BLaER1 (cell line): ENCODE data around the gene SLC49A3.

ENCODE experiments used
- H3K27ac ChIP-seq: shearing (Covaris generic); formaldehyde crosslinking; 2 replicates; pipeline ENCODE4 v1.8.1; 2022
- H3K27me3 ChIP-seq: shearing (Covaris generic); formaldehyde crosslinking; 2 replicates; pipeline ENCODE4 v1.8.1; 2022
- H3K36me3 ChIP-seq: shearing (Covaris generic); formaldehyde crosslinking; 2 replicates; pipeline ENCODE4 v1.8.1; 2022
- H3K4me1 ChIP-seq: shearing (Covaris generic); formaldehyde crosslinking; 2 replicates; pipeline ENCODE4 v1.8.1; 2022
- H3K4me2 ChIP-seq: shearing (Covaris generic); formaldehyde crosslinking; 2 replicates; pipeline ENCODE4 v1.8.1; 2022
- H3K4me3 ChIP-seq: shearing (Covaris generic); formaldehyde crosslinking; 2 replicates; pipeline ENCODE4 v1.8.1; 2022
- H3K9ac ChIP-seq: shearing (Covaris generic); formaldehyde crosslinking; 2 replicates; pipeline ENCODE4 v1.8.1; 2022
- H3K9me3 ChIP-seq: shearing (Covaris generic); formaldehyde crosslinking; 2 replicates; pipeline ENCODE4 v1.8.1; 2022
- H4K20me1 ChIP-seq: shearing (Covaris generic); formaldehyde crosslinking; 2 replicates; pipeline ENCODE4 v1.8.1; 2022
- Cebpa-rat ChIP-seq: shearing (Covaris generic); IDR thresholded peaks from 2 replicates; pipeline ENCODE4 v1.8.1; 2022

The SLC49A3 gene

DNA sequence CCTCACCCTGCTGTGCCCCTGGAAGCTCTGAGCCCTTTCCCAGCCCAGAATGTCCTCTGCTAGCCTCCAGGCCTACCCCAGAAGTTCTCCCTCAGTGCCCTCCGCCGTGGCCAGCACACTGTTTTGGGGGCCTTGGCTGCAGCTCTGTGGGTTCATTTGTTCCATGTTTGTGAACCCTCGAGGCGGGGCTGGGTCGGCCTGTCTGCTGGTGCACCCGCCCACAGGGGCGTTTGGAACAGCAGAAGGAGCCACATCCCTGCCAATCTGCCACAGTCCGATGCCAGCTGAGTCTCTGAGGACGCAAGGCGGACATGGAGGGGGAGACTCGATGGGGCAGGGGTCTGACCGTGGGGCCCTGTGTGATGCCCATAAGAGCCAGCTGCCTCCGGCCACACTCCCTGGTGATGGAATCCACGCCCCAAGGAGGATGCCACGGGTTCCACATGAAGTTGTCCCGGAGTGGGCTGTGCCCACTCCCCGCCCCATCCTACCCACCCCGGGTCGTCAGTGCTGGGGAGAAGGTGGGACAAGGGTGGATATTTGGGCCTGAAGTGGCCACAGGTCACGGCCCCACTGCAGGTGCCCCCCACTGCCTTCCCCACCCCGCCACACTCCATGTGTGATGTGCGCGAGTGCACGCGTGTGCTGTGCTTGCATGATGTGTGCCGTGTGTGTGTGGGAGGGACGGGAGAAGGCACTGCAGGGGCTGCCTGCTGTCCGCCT lies 22.0 kb downstream of the SLC49A3 start:
- TF ChIP-seq Cebpa-rat, result no peak
- Histone ChIP-seq H3K27ac (peak overlapping the region; percentile 96; the same call in 1 of the 2 replicates), H3K4me2 (peak overlapping the region; percentile 91; the same call in 1 of the 2 replicates), H3K9ac (no peak overlapping the region), H4K20me1 (no peaks in the 10 kb centered on the region), H3K27me3 (no peaks in the 10 kb centered on the region), H3K9me3 (no peaks in the 10 kb centered on the region), H3K4me1 (peaks cover 34% of the 10 kb centered on the region), H3K4me3 (no peak overlapping the region), H3K36me3 (peaks cover 28% of the 10 kb centered on the region)

GRCh38 chr4:666436-666810 lies 22.5 kb downstream of the SLC49A3 start:
- no peaks in the 10 kb centered on the region for H3K27me3 ChIP-seq
- H3K27ac ChIP-seq, result peak overlapping the region; percentile 96
- H3K4me3 ChIP-seq, result no peak overlapping the region
- peak overlapping the region; percentile 58; the same call in 1 of the 2 replicates for H3K9ac ChIP-seq
- H3K4me1 ChIP-seq, result peaks cover 34% of the 10 kb centered on the region
- no peaks in the 10 kb centered on the region for H4K20me1 ChIP-seq
- H3K9me3 ChIP-seq, result no peaks in the 10 kb centered on the region
- TF ChIP-seq Cebpa-rat, result no peak
- peak overlapping the region; percentile 91 for H3K4me2 ChIP-seq
- peaks cover 25% of the 10 kb centered on the region for H3K36me3 ChIP-seq

GRCh38 chr4:665751-666435 lies 23.1 kb downstream of the SLC49A3 start:
- Histone ChIP-seq H4K20me1 (no peaks in the 10 kb centered on the region), H3K4me2 (peak overlapping the region; percentile 91), H3K4me3 (no peak overlapping the region), H3K27me3 (no peaks in the 10 kb centered on the region), H3K4me1 (peaks cover 34% of the 10 kb centered on the region), H3K9me3 (no peaks in the 10 kb centered on the region), H3K9ac (peak overlapping the region; percentile 58), H3K36me3 (peaks cover 24% of the 10 kb centered on the region), H3K27ac (peak overlapping the region; percentile 96)
- TF ChIP-seq Cebpa-rat, result no peak

DNA sequence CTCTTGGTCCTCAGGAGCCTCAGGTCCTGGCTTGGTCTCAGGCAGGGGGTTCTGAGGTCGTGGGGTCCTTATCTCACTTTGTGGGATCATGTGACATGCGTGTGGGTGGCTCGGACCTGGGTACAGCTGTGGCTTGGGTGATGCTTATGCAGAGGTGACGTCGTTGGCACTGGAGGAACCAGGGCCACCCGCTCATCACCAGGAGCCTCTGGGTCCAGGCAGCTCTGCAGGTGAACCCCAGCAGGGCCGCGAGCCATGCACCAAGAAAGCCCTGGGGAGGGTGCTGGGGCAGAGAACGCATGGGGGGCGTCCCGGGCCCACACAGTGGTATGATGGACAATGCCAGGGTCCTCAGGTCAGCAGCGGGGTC lies 23.6 kb downstream of the SLC49A3 start:
- H3K36me3 ChIP-seq, result peaks cover 21% of the 10 kb centered on the region
- no peaks in the 10 kb centered on the region for H4K20me1 ChIP-seq
- peak overlapping the region; percentile 96 for H3K27ac ChIP-seq
- peak overlapping the region; percentile 91 for H3K4me2 ChIP-seq
- no peaks in the 10 kb centered on the region for H3K27me3 ChIP-seq
- H3K4me3 ChIP-seq, result no peak overlapping the region
- no peaks in the 10 kb centered on the region for H3K9me3 ChIP-seq
- H3K4me1 ChIP-seq, result peaks cover 34% of the 10 kb centered on the region
- 0 out of 2 replicates have a peak overlapping the region, but pooled peaks have one; percentile 58 for H3K9ac ChIP-seq
- no peak for TF ChIP-seq Cebpa-rat

GRCh38 chr4:664713-665231 lies 24.2 kb downstream of the SLC49A3 start:
- Histone ChIP-seq H3K9ac (no peak overlapping the region), H3K4me1 (peaks cover 34% of the 10 kb centered on the region), H4K20me1 (no peaks in the 10 kb centered on the region), H3K4me2 (peak overlapping the region; percentile 91), H3K27me3 (no peaks in the 10 kb centered on the region), H3K27ac (peak overlapping the region; percentile 96; the same call in 1 of the 2 replicates), H3K4me3 (peak overlapping the region; percentile 92), H3K9me3 (no peaks in the 10 kb centered on the region), H3K36me3 (peaks cover 22% of the 10 kb centered on the region)
- TF ChIP-seq Cebpa-rat, result no peak

GRCh38 chr4:663438-664428 lies 25.2 kb downstream of the SLC49A3 start:
- Histone ChIP-seq H3K4me2 (peak overlapping the region; percentile 91), H4K20me1 (no peaks in the 10 kb centered on the region), H3K27me3 (no peaks in the 10 kb centered on the region), H3K9me3 (no peaks in the 10 kb centered on the region), H3K4me3 (peak overlapping the region; percentile 92), H3K4me1 (peaks cover 34% of the 10 kb centered on the region), H3K36me3 (peaks cover 23% of the 10 kb centered on the region), H3K27ac (peak overlapping the region; percentile 96), H3K9ac (peak overlapping the region; percentile 90)
- TF ChIP-seq Cebpa-rat, result no peak

DNA sequence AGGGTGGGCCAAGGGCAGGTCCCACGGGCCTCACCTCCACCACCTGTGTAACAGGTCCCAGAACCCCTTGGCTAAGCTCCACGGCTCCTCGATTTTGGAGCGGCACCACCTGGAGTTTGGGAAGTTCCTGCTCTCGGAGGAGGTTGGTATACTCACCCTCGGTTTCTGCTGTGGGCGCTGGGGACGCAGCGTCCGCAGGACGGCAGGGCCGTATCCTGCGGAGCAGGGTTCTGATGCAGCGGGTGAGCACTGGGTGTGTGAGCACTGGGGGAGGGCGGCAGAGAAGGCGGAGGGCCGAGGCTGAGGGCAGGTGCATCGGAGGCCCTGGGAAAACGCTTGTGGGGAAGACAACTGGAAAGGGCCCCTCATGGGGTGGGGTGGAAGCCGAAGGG lies 25.9 kb downstream of the SLC49A3 start:
- Histone ChIP-seq H3K4me3 (peak overlapping the region; percentile 92), H3K4me2 (peak overlapping the region; percentile 91)

DNA sequence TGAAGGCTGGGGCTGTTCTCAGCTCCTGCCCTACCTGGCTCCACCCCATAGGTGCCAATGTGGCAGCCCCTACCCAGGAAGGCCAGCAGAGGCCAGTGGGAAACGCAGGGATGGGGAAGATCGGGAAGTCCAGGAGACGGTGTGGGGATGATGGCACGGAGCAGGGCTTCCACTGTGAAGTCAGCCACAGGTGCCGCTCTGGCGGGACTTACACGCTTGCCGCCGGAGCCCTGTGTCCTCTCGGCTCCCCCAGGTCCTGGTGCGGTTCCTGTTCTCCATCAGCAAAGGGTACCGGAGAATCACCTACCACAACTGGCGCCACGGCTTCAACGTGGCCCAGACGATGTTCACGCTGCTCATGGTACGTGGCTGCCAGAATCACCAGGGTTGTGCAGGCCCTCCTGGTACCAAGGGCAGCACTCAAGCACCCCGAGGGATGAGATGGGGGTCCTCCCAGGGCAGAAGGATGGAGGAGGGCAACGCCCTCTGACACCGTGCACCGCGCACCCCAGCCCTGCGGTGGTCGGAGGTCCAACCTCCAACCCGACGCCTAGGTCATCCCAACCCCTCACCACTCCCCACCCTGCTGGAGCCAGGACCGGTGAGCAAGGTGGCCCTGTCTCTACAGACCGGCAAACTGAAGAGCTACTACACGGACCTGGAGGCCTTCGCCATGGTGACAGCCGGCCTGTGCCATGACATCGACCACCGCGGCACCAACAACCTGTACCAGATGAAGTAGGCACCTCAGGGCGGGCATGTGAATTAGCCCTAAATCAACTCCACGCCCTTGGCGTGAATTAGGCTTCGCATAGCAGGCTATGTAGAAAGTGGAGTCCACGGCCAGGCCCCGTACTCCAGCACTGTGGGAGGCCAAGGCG lies 26.8 kb downstream of the SLC49A3 start:
- Histone ChIP-seq H3K27ac (no peak overlapping the region), H3K4me3 (no peak overlapping the region), H3K27me3 (no peaks in the 10 kb centered on the region), H3K9me3 (no peaks in the 10 kb centered on the region), H3K4me2 (no peak overlapping the region), H3K9ac (no peak overlapping the region), H3K36me3 (peaks cover 23% of the 10 kb centered on the region), H3K4me1 (peaks cover 34% of the 10 kb centered on the region), H4K20me1 (no peaks in the 10 kb centered on the region)
- no peak for TF ChIP-seq Cebpa-rat

More for the DNA sequence above, 25.9 kb downstream of the SLC49A3 start:
- H3K36me3 ChIP-seq, result peaks cover 23% of the 10 kb centered on the region
- peak overlapping the region; percentile 96 for H3K27ac ChIP-seq
- H4K20me1 ChIP-seq, result no peaks in the 10 kb centered on the region
- peaks cover 34% of the 10 kb centered on the region for H3K4me1 ChIP-seq
- H3K27me3 ChIP-seq, result no peaks in the 10 kb centered on the region
- no peaks in the 10 kb centered on the region for H3K9me3 ChIP-seq
- H3K9ac ChIP-seq, result peak overlapping the region; percentile 90
- no peak for TF ChIP-seq Cebpa-rat
